GM12878 (cell line): Measurements from ENCODE around the gene ASB2. TPM values are rescaled to one million over a fixed set of nuclear protein-coding genes. Genes with fewer than 3 reads are reported as not detected.
A peak's percentile ranks its signal among the peaks of the same experiment; 100 is the strongest.

ENCODE experiments used
- ATAC-seq: fragments of 200-7000 bp; cut with Tn5 transposase; 3 replicates; pipeline ENCODE4 v1.9.1; 2020; ENCODE audit warnings: mild to moderate bottlenecking, moderate library complexity
- BruUV-seq: library from RNA; stranded (reverse); fragments of 400-500 nt; replicated peaks from 2 replicates; lab custom pipeline; 2021; lab: Mats Ljungman, UMichigan
- CTCF ChIA-PET: fragments of 300-600 bp; sonication (Branson Sonifier 250); formaldehyde crosslinking; extraction: SDS; loops from one replicate; lab custom pipeline; 2021; ENCODE audit warnings: inconsistent platforms; lab: Yijun Ruan, JAX
- POLR2A ChIA-PET: fragments of 350-600 bp; formaldehyde crosslinking; extraction: SDS; loops from one replicate; lab custom pipeline; 2021; ENCODE audit warnings: inconsistent platforms; lab: Charles Lee
- RAD21 ChIA-PET: fragments of 300-600 bp; sonication (Branson Sonifier 250); formaldehyde crosslinking; loops from one replicate; lab custom pipeline; 2023; ENCODE audit warnings: antibody characterized with exemption; ENCODE audit not compliant: unreplicated experiment; lab: Charles Lee
- SMC1A ChIA-PET: fragments of 300-600 bp; sonication (Branson Sonifier 250); formaldehyde crosslinking; loops from one replicate; lab custom pipeline; 2023; ENCODE audit not compliant: unreplicated experiment, uncharacterized antibody; lab: Charles Lee
- DNase-seq: peaks from one replicate; pipeline ENCODE4 v3.0.0-alpha.2; 2011; ENCODE audit warnings: low read depth, low spot score
- FAIRE-seq: peaks from 3 replicates; lab custom pipeline; 2011; peaks lifted over from hg19 to GRCh38; lab: Jason Lieb, UNC
- H2AFZ ChIP-seq: 2 replicates; pipeline ENCODE4 v1.6.0; 2011; ENCODE audit warnings: low read depth, low read length, control low read depth; ENCODE audit not compliant: control insufficient read depth
- H3K27ac ChIP-seq: 2 replicates; pipeline ENCODE4 v1.5.1; 2011; ENCODE audit warnings: control low read depth; ENCODE audit not compliant: control insufficient read depth, insufficient read depth
- H3K27me3 ChIP-seq, 2 experiments: replicated peaks in 1 of 2; 2 replicates each; pipeline versions ENCODE4 v1.6.0 to v1.6.1; 2011; ENCODE audit warnings: low read length in 1 of 2; ENCODE audit not compliant: control insufficient read depth in 2 of 2, insufficient read depth in 2 of 2
- H3K36me3 ChIP-seq, 2 experiments: 2 replicates each; pipeline ENCODE4 v1.5.1; 2011; ENCODE audit warnings: low read length in 1 of 2; ENCODE audit not compliant: control insufficient read depth in 2 of 2, insufficient read depth in 2 of 2
- H3K4me1 ChIP-seq: 2 replicates; pipeline ENCODE4 v1.6.1; 2011; ENCODE audit warnings: mild to moderate bottlenecking, low read length, moderate library complexity, mixed read lengths; ENCODE audit not compliant: control insufficient read depth, insufficient read depth
- H3K4me2 ChIP-seq: 2 replicates; pipeline ENCODE4 v1.6.0; 2011; ENCODE audit warnings: control low read depth; ENCODE audit not compliant: control insufficient read depth, insufficient read depth
- H3K4me3 ChIP-seq: fragments of 200-600 bp; sonication (generic); 2 replicates; pipeline ENCODE4 v1.5.1; 2016
- H3K79me2 ChIP-seq: 2 replicates; pipeline ENCODE4 v1.6.0; 2011; ENCODE audit warnings: low read length; ENCODE audit not compliant: control insufficient read depth, insufficient read depth
- H3K9ac ChIP-seq: 2 replicates; pipeline ENCODE4 v1.8.0; 2011; ENCODE audit warnings: low read length, control low read depth, mixed read lengths; ENCODE audit not compliant: control insufficient read depth, insufficient read depth
- H3K9me3 ChIP-seq: replicated peaks from 3 replicates; pipeline ENCODE4 v1.5.1; 2011; ENCODE audit warnings: mild to moderate bottlenecking, low read length; ENCODE audit not compliant: control insufficient read depth, insufficient read depth
- H4K20me1 ChIP-seq: 2 replicates; pipeline ENCODE4 v1.6.0; 2011; ENCODE audit not compliant: control insufficient read depth, insufficient read depth
- ATF7 ChIP-seq: fragments of 450-650 bp; IDR thresholded peaks from 2 replicates; pipeline ENCODE4 v1.6.1; 2016; ENCODE audit warnings: low read depth, mild to moderate bottlenecking
- BCL11A ChIP-seq: IDR thresholded peaks from 2 replicates; pipeline ENCODE4 v1.6.1; 2011; ENCODE audit warnings: low read depth, low read length
- EED ChIP-seq: sonication (generic); IDR thresholded peaks from 2 replicates; pipeline ENCODE4 v1.6.1; 2016; ENCODE audit warnings: antibody characterized with exemption, low read depth
- ETV6 ChIP-seq, 2 experiments: fragments of 450-650 bp in 1 of 2; IDR thresholded peaks in 1 of 2; conservative IDR thresholded peaks in 1 of 2; 2 replicates each; pipeline ENCODE4 v1.6.1; 2014; ENCODE audit warnings: antibody characterized with exemption in 1 of 2, borderline replicate concordance in 1 of 2, low read depth in 1 of 2, mild to moderate bottlenecking in 1 of 2, moderate library complexity in 1 of 2
- FOS ChIP-seq: IDR thresholded peaks from 3 replicates; pipeline ENCODE4 v1.6.1; 2011; ENCODE audit warnings: borderline replicate concordance; ENCODE audit not compliant: insufficient read length; ENCODE audit errors: extremely low read depth
- FOXK2 ChIP-seq: fragments of 450-650 bp; IDR thresholded peaks from 2 replicates; pipeline ENCODE4 v1.6.1; 2017; ENCODE audit warnings: mild to moderate bottlenecking, moderate library complexity
- GABPA ChIP-seq: IDR thresholded peaks from 2 replicates; pipeline ENCODE4 v1.6.1; 2014; ENCODE audit warnings: antibody characterized with exemption, low read depth, mild to moderate bottlenecking, inconsistent platforms
- IKZF1 ChIP-seq: fragments of 450-650 bp; conservative IDR thresholded peaks from 2 replicates; pipeline ENCODE4 v1.6.1; 2017; ENCODE audit warnings: antibody characterized with exemption, mild to moderate bottlenecking
- IKZF2 ChIP-seq, 2 experiments: fragments of 450-650 bp; IDR thresholded peaks; 2 replicates each; pipeline ENCODE4 v1.6.1; 2017; ENCODE audit warnings: mild to moderate bottlenecking in 2 of 2, moderate library complexity in 2 of 2
- NBN ChIP-seq: fragments of 450-650 bp; IDR thresholded peaks from 2 replicates; pipeline ENCODE4 v1.6.1; 2016
- NFIC ChIP-seq: IDR thresholded peaks from 2 replicates; pipeline ENCODE4 v1.6.1; 2012; ENCODE audit warnings: low read depth, mild to moderate bottlenecking, inconsistent platforms, low read length, moderate library complexity
- POLR2A ChIP-seq: IDR thresholded peaks from 2 replicates; pipeline ENCODE4 v1.6.1; 2011; ENCODE audit warnings: low read depth, mild to moderate bottlenecking, low read length
- SIN3A ChIP-seq: IDR thresholded peaks from 2 replicates; pipeline ENCODE4 v1.6.1; 2012; ENCODE audit warnings: low read depth, low read length, improper control_type of control experiment
- TCF12 ChIP-seq: IDR thresholded peaks from 2 replicates; pipeline ENCODE4 v1.6.1; 2011; ENCODE audit warnings: low read depth, mild to moderate bottlenecking, low read length
- WGBS: methylation state at CpG from one replicate; pipeline ENCODE4 v1.1.6; 2016; ENCODE audit warnings: low lambda C conversion rate; ENCODE audit not compliant: insufficient replicate concordance, insufficient coverage; ENCODE audit errors: missing lambda C conversion rate; 5-methylcytosine and 5-hydroxymethylcytosine counted together
- in situ Hi-C: fragments of 300-500 bp; cut with MboI; formaldehyde crosslinking; loops from 9 replicates; pipeline ENCODE4 v1.14.3; 2018; ENCODE audit warnings: mixed read lengths
- intact Hi-C: fragments of 100-400 bp; cut with micrococcal nuclease; formaldehyde crosslinking; loops from one replicate; pipeline ENCODE4 v1.14.2; 2022; ENCODE audit not compliant: unreplicated experiment
- polyA plus RNA-seq, 11 experiments: library from polyadenylated mRNA; depleted of rRNA in 4 of 11; unstranded in 6 of 11; stranded (reverse) in 5 of 11; fragments of >200 nt; fragmentation: Nextera tagmentation in 4 of 11; fragmentation: Illumina TruSeq in 1 of 11; extraction: Ambion mirVana in 4 of 11; extraction: Trizol in 1 of 11; gene quantifications; 1 replicate in 1 of 11; 2 replicates in 10 of 11; pipeline versions ENCODE4 v1.2.1 to v1.2.3, GENCODE V29; 2011 to 2016; ENCODE audit warnings: inconsistent platforms in 2 of 11, missing spikeins in 2 of 11, low read depth in 1 of 11
- total RNA-seq, 4 experiments: library from RNA; depleted of rRNA in 3 of 4; stranded (reverse); fragments of >200 nt in 3 of 4; fragmentation: Illumina TruSeq in 1 of 4; extraction: Trizol in 1 of 4; gene quantifications; 2 replicates each; pipeline versions ENCODE4 v1.2.1 to v1.2.3, GENCODE V29; 2013 to 2021
- TF ChIP-seq, protein P1 (sequence below): fragments of 450-650 bp; conservative IDR thresholded peaks from 2 replicates; pipeline ENCODE4 v1.6.1; 2017; ENCODE audit warnings: mild to moderate bottlenecking, moderate library complexity
- TF ChIP-seq, protein P2 (sequence below): fragments of 450-650 bp; IDR thresholded peaks from 2 replicates; pipeline ENCODE4 v1.6.1; 2016; ENCODE audit warnings: mild to moderate bottlenecking
- TF ChIP-seq, protein P3 (sequence below): IDR thresholded peaks from 2 replicates; pipeline ENCODE4 v1.6.1; 2011; ENCODE audit warnings: borderline replicate concordance, low read depth, mild to moderate bottlenecking, moderate library complexity, low read length; ENCODE audit not compliant: insufficient read depth, poor library complexity, severe bottlenecking

The ASB2 gene
- total and polyA plus RNA-seq, 10 of the 15 experiments (the other 5 are each of a cell fraction or from before 2014, with no cell fraction given): 3.0 to 54.8 (median 33.5) TPM

GRCh38 chr14:93989939-93990338 is 13.6 kb upstream of the ASB2 start:
- Histone ChIP-seq H3K9ac (0 out of 2 replicates have a peak overlapping the region, but pooled peaks have one; percentile 0), H3K79me2 (no peaks in the 10 kb centered on the region), H3K27me3 (no peaks in the 10 kb centered on the region), H3K27ac (peak overlapping the region; percentile 46), H3K4me2 (no peak overlapping the region), H2AFZ (no peak overlapping the region), H3K9me3 (no peaks in the 10 kb centered on the region), H3K4me1 (peaks cover 19% of the 10 kb centered on the region), H4K20me1 (no peaks in the 10 kb centered on the region), H3K36me3 (no peaks in the 10 kb centered on the region), H3K4me3 (no peak overlapping the region)
- POLR2A ChIA-PET: interaction anchor here (0.6 to 2.2 kb wide), 5 partner anchors 10 to 30 kb away, joined by 3 to 15 read pairs (median 8); no protein-coding TSS in a partner anchor
- BruUV-seq: no TSS peak
- ATAC-seq (peak; percentile 84), FAIRE-seq (peak; percentile 91), DNase-seq (no peak)
- 2% methylated on average over 4 of the region's 4 CpGs for WGBS
- CTCF ChIA-PET: interaction anchor here (2.1 to 16.9 kb wide), 4 partner anchors 10 to 52 kb away, joined by 4 to 541 read pairs (median 16); no protein-coding TSS in a partner anchor
- intact Hi-C loops: no loop called here
- in situ Hi-C loops: no loop called here
- SMC1A ChIA-PET: interaction anchor here (1.4 to 3.0 kb wide), 5 partner anchors 10 to 50 kb away, joined by 3 to 26 read pairs (median 11); no protein-coding TSS in a partner anchor
- RAD21 ChIA-PET: interaction anchor here (1.1 to 3.2 kb wide), 7 partner anchors 8 to 50 kb away, joined by 3 to 18 read pairs (median 7); partner anchors contain the start of gene ASB2
- TF ChIP-seq, protein P1, sequence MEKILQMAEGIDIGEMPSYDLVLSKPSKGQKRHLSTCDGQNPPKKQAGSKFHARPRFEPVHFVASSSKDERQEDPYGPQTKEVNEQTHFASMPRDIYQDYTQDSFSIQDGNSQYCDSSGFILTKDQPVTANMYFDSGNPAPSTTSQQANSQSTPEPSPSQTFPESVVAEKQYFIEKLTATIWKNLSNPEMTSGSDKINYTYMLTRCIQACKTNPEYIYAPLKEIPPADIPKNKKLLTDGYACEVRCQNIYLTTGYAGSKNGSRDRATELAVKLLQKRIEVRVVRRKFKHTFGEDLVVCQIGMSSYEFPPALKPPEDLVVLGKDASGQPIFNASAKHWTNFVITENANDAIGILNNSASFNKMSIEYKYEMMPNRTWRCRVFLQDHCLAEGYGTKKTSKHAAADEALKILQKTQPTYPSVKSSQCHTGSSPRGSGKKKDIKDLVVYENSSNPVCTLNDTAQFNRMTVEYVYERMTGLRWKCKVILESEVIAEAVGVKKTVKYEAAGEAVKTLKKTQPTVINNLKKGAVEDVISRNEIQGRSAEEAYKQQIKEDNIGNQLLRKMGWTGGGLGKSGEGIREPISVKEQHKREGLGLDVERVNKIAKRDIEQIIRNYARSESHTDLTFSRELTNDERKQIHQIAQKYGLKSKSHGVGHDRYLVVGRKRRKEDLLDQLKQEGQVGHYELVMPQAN: no peak
- TF ChIP-seq EED (peak; percentile 52; the same call in 1 of the 2 replicates), GABPA (no peak), FOXK2 (peak; percentile 62), TCF12 (0 out of 2 replicates have a peak, but pooled peaks have one; percentile 60), BCL11A (peak; percentile 64), POLR2A (no peak), ATF7 (peak; percentile 85), NBN (peak; percentile 79), NFIC (peak; percentile 75; the same call in 1 of the 2 replicates), SIN3A (0 out of 2 replicates have a peak, but pooled peaks have one; percentile 42), FOS (no peak), IKZF2 (IDR thresholded peaks at IDR 0.05) (peak; percentile 89 to 91), IKZF1 (peak; percentile 88), ETV6 (conservative IDR thresholded peaks at IDR 0.05 in 1 of 2, IDR thresholded peaks at IDR 0.05 in 1 of 2; ENCODE audit: borderline replicate concordance in 1 of 2, low read depth in 1 of 2) (0 out of 4 replicates have a peak, but pooled peaks of 1 of the 2 experiments have one; percentile 19)
- TF ChIP-seq, protein P2, sequence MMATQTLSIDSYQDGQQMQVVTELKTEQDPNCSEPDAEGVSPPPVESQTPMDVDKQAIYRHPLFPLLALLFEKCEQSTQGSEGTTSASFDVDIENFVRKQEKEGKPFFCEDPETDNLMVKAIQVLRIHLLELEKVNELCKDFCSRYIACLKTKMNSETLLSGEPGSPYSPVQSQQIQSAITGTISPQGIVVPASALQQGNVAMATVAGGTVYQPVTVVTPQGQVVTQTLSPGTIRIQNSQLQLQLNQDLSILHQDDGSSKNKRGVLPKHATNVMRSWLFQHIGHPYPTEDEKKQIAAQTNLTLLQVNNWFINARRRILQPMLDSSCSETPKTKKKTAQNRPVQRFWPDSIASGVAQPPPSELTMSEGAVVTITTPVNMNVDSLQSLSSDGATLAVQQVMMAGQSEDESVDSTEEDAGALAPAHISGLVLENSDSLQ: peak; percentile 51
- TF ChIP-seq, protein P3, sequence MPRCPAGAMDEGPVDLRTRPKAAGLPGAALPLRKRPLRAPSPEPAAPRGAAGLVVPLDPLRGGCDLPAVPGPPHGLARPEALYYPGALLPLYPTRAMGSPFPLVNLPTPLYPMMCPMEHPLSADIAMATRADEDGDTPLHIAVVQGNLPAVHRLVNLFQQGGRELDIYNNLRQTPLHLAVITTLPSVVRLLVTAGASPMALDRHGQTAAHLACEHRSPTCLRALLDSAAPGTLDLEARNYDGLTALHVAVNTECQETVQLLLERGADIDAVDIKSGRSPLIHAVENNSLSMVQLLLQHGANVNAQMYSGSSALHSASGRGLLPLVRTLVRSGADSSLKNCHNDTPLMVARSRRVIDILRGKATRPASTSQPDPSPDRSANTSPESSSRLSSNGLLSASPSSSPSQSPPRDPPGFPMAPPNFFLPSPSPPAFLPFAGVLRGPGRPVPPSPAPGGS: peak; percentile 81
